ENCODE results near the gene NAE1. TPM values are rescaled to one million over a fixed set of nuclear protein-coding genes. Genes with fewer than 3 reads are reported as not detected.

NAE1 gene
- total RNA-seq = 10 to 100 TPM; 29.1 to 57.0 (median 34.8) TPM

GRCh38 chr16:66830422-66831404 is at the start of gene NAE1:
Gene NAE1 (minus strand): TSS chr16:66830976. CDS start chr16:66830899, 77 bp downstream.
- Histone ChIP-seq H3K4me3 (peak within 1 kb of the TSS; percentile 69 to 96 (median 86)), H3K9me3 (no peaks in the 10 kb centered on the region), H3K4me1 (peaks cover 9 to 11% of the 10 kb centered on the region in 2 donors), H3K36me3 (peaks cover 0 to 17% of the 10 kb centered on the region in 2 donors), H3K27ac (peak within 1 kb of the TSS; percentile 65 to 92 (median 89)), H3K27me3 (no peaks in the 10 kb centered on the region)
- in situ Hi-C loops (cut with MboI; ENCODE audit: low sequenced_read_pairs in 4 of 4) (loop anchor here in 2 of 4 donors (5.0 kb wide), 2 partner anchors 37 to 42 kb away; no protein-coding TSS in a partner anchor), intact Hi-C loops (cut with DNase I; ENCODE audit: low total_unique reads) (loop anchor here (1.0 to 5.0 kb wide), 2 partner anchors 37 to 88 kb away; no protein-coding TSS in a partner anchor)
- TF ChIP-seq POLR2A (IDR thresholded peaks at IDR 0.05) (peak; percentile 87 to 88), CTCF (IDR thresholded peaks at IDR 0.05 in 4 of 5, conservative IDR thresholded peaks at IDR 0.05 in 1 of 5) (peak; percentile 91 to 98 (median 97))
- peak; percentile 94 to 95 for ATAC-seq
- peak; percentile 65 to 76 for DNase-seq

- in situ Hi-C loops (cut with MboI; ENCODE audit: low sequenced_read_pairs in 4 of 4) (no loop called here), intact Hi-C loops (cut with DNase I; ENCODE audit: low total_unique reads) (loop anchor here (10.0 kb wide), 1 partner anchor 393 kb away; no protein-coding TSS in a partner anchor)
- H3K36me3 ChIP-seq = no peaks in the 10 kb centered on the region
- no peak for TF ChIP-seq POLR2A (IDR thresholded peaks at IDR 0.05)
- no peak for TF ChIP-seq CTCF (IDR thresholded peaks at IDR 0.05 in 4 of 5, conservative IDR thresholded peaks at IDR 0.05 in 1 of 5)
- peaks cover 9% of the 10 kb centered on the region in 2 donors for H3K4me1 ChIP-seq
- no peaks in the 10 kb centered on the region for H3K9me3 ChIP-seq
- no peak overlapping the region for H3K4me3 ChIP-seq
- ATAC-seq (no peak), DNase-seq (no peak)
- no peaks in the 10 kb centered on the region for H3K27me3 ChIP-seq
- H3K27ac ChIP-seq = no peak overlapping the region
Observed at GRCh38 chr16:66878067-66878466, 47.3 kb upstream of the NAE1 start.

- no peaks in the 10 kb centered on the region for H3K9me3 ChIP-seq
- no peak for DNase-seq
- no peaks in the 10 kb centered on the region for H3K36me3 ChIP-seq
- TF ChIP-seq CTCF (IDR thresholded peaks at IDR 0.05 in 4 of 5, conservative IDR thresholded peaks at IDR 0.05 in 1 of 5) (no peak), POLR2A (IDR thresholded peaks at IDR 0.05) (no peak)
- in situ Hi-C loops (cut with MboI; ENCODE audit: low sequenced_read_pairs in 4 of 4) (loop anchor here in 2 of 4 donors (5.0 to 25.0 kb wide), 3 partner anchors 42 to 462 kb away; partner anchors contain the start of genes CMTM3 (in 1 of the 2) and NAE1 (in 1 of the 2)), intact Hi-C loops (cut with DNase I; ENCODE audit: low total_unique reads) (loop anchor here (5.0 to 10.0 kb wide), 2 partner anchors 389 to 467 kb away; no protein-coding TSS in a partner anchor)
- H3K27ac ChIP-seq = no peak overlapping the region
- H3K27me3 ChIP-seq = no peaks in the 10 kb centered on the region
- no peak overlapping the region for H3K4me3 ChIP-seq
- ATAC-seq = no peak
- peaks cover 0 to 6% of the 10 kb centered on the region in 2 donors for H3K4me1 ChIP-seq
Observed at GRCh38 chr16:66874079-66874775, 43.5 kb upstream of the NAE1 start.

GRCh38 chr16:66873685-66874055 is 42.9 kb upstream of the NAE1 start:
- H3K27ac ChIP-seq = no peak overlapping the region
- in situ Hi-C loops (cut with MboI; ENCODE audit: low sequenced_read_pairs in 4 of 4) = loop anchor here in 2 of 4 donors (5.0 to 25.0 kb wide), 3 partner anchors 41 to 461 kb away; partner anchors contain the start of genes CMTM3 (in 1 of the 2) and NAE1 (in 1 of the 2)
- intact Hi-C loops (cut with DNase I; ENCODE audit: low total_unique reads) = loop anchor here (5.0 to 10.0 kb wide), 2 partner anchors 389 to 466 kb away; no protein-coding TSS in a partner anchor
- H3K4me3 ChIP-seq = no peak overlapping the region
- peaks cover 0 to 6% of the 10 kb centered on the region in 2 donors for H3K4me1 ChIP-seq
- no peaks in the 10 kb centered on the region for H3K36me3 ChIP-seq
- ATAC-seq (no peak), DNase-seq (no peak)
- H3K9me3 ChIP-seq = no peaks in the 10 kb centered on the region
- TF ChIP-seq POLR2A (IDR thresholded peaks at IDR 0.05) = no peak
- TF ChIP-seq CTCF (IDR thresholded peaks at IDR 0.05 in 4 of 5, conservative IDR thresholded peaks at IDR 0.05 in 1 of 5) = no peak
- no peaks in the 10 kb centered on the region for H3K27me3 ChIP-seq

All from gastrocnemius medialis (tissue), 4 donors.